Ovary (tissue), 3 donors: ENCODE measurements around the gene ZNF511.

ENCODE experiments used
- EP300 ChIP-seq: sonication (generic); formaldehyde crosslinking; IDR thresholded peaks from one replicate; pipeline ENCODE4 v1.6.1; 2017; ENCODE audit warnings: antibody characterized with exemption
- POLR2A ChIP-seq: fragments of 450-650 bp; IDR thresholded peaks from one replicate; pipeline ENCODE4 v1.6.1; 2017; ENCODE audit warnings: antibody characterized with exemption, mild to moderate bottlenecking, moderate library complexity
- TF ChIP-seq, protein P1 (sequence below), 3 donors: fragments of 450-650 bp in 2 of 3; fragments of 200-600 bp in 1 of 3; IDR thresholded peaks; one replicate each; pipeline versions ENCODE4 v1.5.1 to v1.8.0; 2016 to 2022; ENCODE audit warnings: antibody characterized with exemption in 3 of 3, mild to moderate bottlenecking in 1 of 3
- donor health status: DM: no; HTN: no; CAD: no.

DNA sequence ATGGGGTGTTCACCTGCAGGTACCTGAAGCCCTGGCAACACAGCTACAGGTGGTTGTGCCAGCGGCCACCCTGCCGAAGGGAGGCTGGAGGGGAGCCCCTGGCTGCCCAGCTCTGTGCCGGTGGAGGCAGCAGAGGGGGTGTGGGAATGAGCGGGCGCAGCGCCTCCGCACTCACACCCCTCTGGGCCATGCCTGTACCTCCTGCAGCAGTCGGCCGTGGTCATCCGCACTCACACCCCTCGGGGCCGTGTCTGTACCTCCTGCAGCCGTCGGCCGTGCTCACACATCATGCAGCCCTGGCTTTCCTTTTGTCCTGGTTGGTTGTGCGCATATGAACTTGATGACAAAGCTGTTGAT lies 1.7 kb downstream of the ZNF511 start:
- TF ChIP-seq, protein P1, sequence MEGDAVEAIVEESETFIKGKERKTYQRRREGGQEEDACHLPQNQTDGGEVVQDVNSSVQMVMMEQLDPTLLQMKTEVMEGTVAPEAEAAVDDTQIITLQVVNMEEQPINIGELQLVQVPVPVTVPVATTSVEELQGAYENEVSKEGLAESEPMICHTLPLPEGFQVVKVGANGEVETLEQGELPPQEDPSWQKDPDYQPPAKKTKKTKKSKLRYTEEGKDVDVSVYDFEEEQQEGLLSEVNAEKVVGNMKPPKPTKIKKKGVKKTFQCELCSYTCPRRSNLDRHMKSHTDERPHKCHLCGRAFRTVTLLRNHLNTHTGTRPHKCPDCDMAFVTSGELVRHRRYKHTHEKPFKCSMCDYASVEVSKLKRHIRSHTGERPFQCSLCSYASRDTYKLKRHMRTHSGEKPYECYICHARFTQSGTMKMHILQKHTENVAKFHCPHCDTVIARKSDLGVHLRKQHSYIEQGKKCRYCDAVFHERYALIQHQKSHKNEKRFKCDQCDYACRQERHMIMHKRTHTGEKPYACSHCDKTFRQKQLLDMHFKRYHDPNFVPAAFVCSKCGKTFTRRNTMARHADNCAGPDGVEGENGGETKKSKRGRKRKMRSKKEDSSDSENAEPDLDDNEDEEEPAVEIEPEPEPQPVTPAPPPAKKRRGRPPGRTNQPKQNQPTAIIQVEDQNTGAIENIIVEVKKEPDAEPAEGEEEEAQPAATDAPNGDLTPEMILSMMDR (IDR thresholded peaks at IDR 0.05) = no peak
- TF ChIP-seq POLR2A (no peak), EP300 (no peak)
